ENCODE measurements around the gene AFF3. TPM values are rescaled to one million over a fixed set of nuclear protein-coding genes. Genes with fewer than 3 reads are reported as not detected.

Gene AFF3
- total RNA-seq, 4 donors from 2014 or later, result 8.5 to 77.2 (median 27.1) TPM

GRCh38 chr2:99688699-99689098 is 453.7 kb downstream of the AFF3 start:
- H3K27me3 ChIP-seq, result no peaks in the 10 kb centered on the region
- no peak overlapping the region for H3K4me3 ChIP-seq
- no peak for DNase-seq
- H3K27ac ChIP-seq, result no peak overlapping the region
- no peaks in the 10 kb centered on the region for H3K9me3 ChIP-seq
- H3K4me1 ChIP-seq, result no peaks in the 10 kb centered on the region
- H3K36me3 ChIP-seq, result no peaks in the 10 kb centered on the region
- intact Hi-C loops (cut with DNase I; ENCODE audit: low total_unique reads), result no loop called here
- no peak for TF ChIP-seq CTCF (IDR thresholded peaks at IDR 0.05)
- TF ChIP-seq POLR2A (IDR thresholded peaks at IDR 0.05), result no peak

- no peaks in the 10 kb centered on the region for H3K36me3 ChIP-seq
- no peak overlapping the region for H3K4me3 ChIP-seq
- no peaks in the 10 kb centered on the region for H3K9me3 ChIP-seq
- H3K27me3 ChIP-seq, result no peaks in the 10 kb centered on the region
- TF ChIP-seq CTCF (IDR thresholded peaks at IDR 0.05) (no peak), POLR2A (IDR thresholded peaks at IDR 0.05) (no peak)
- H3K27ac ChIP-seq, result no peak overlapping the region
- intact Hi-C loops (cut with DNase I; ENCODE audit: low total_unique reads), result no loop called here
- DNase-seq, result no peak
- peaks cover 0 to 4% of the 10 kb centered on the region in 2 donors for H3K4me1 ChIP-seq
Measured at GRCh38 chr2:99682275-99683060, 459.9 kb downstream of the AFF3 start.

- DNase-seq, result no peak
- intact Hi-C loops (cut with DNase I; ENCODE audit: low total_unique reads), result no loop called here
Measured at GRCh38 chr2:99680946-99681345, 461.4 kb downstream of the AFF3 start.

GRCh38 chr2:99679518-99679917 is 462.9 kb downstream of the AFF3 start:
- Histone ChIP-seq H3K36me3 (no peaks in the 10 kb centered on the region), H3K9me3 (no peaks in the 10 kb centered on the region), H3K27me3 (no peaks in the 10 kb centered on the region), H3K4me1 (peaks cover 0 to 4% of the 10 kb centered on the region in 2 donors), H3K27ac (no peak overlapping the region), H3K4me3 (no peak overlapping the region)
- TF ChIP-seq CTCF (IDR thresholded peaks at IDR 0.05), result no peak
- TF ChIP-seq POLR2A (IDR thresholded peaks at IDR 0.05), result no peak
- intact Hi-C loops (cut with DNase I; ENCODE audit: low total_unique reads), result no loop called here
- no peak for DNase-seq

More at GRCh38 chr2:99680946-99681345, 461.4 kb downstream of the AFF3 start:
- peaks cover 0 to 4% of the 10 kb centered on the region in 2 donors for H3K4me1 ChIP-seq
- no peaks in the 10 kb centered on the region for H3K9me3 ChIP-seq
- H3K36me3 ChIP-seq, result no peaks in the 10 kb centered on the region
- H3K4me3 ChIP-seq, result no peak overlapping the region
- TF ChIP-seq CTCF (IDR thresholded peaks at IDR 0.05) (no peak), POLR2A (IDR thresholded peaks at IDR 0.05) (no peak)
- H3K27me3 ChIP-seq, result no peaks in the 10 kb centered on the region
- H3K27ac ChIP-seq, result no peak overlapping the region

- Histone ChIP-seq H3K27me3 (no peaks in the 10 kb centered on the region), H3K36me3 (no peaks in the 10 kb centered on the region), H3K4me1 (peaks cover 0 to 4% of the 10 kb centered on the region in 2 donors), H3K9me3 (no peaks in the 10 kb centered on the region), H3K27ac (no peak overlapping the region), H3K4me3 (no peak overlapping the region)
- DNase-seq, result no peak
- TF ChIP-seq POLR2A (IDR thresholded peaks at IDR 0.05) (no peak), CTCF (IDR thresholded peaks at IDR 0.05) (no peak)
- intact Hi-C loops (cut with DNase I; ENCODE audit: low total_unique reads), result no loop called here
Measured at GRCh38 chr2:99678625-99679024, 463.8 kb downstream of the AFF3 start.

Data from uterus (tissue), 4 donors.